Stomach (tissue), 4 donors: ENCODE data around the gene NTF3.

Experiments
- POLR2AphosphoS5 ChIP-seq, 3 donors: sonication (generic); formaldehyde crosslinking; IDR thresholded peaks; one replicate each; pipeline ENCODE4 v1.6.1; 2016; ENCODE audit warnings: antibody characterized with exemption in 3 of 3
- TF ChIP-seq, protein P1 (sequence below), 7 experiments: fragments of 450-650 bp in 4 of 7; fragments of 200-600 bp in 3 of 7; sonication (generic) in 3 of 7; IDR thresholded peaks; one replicate each; pipeline ENCODE4 v1.5.1; 2016 to 2019; ENCODE audit warnings: antibody characterized with exemption in 7 of 7, control low read depth in 2 of 7, mild to moderate bottlenecking in 1 of 7

DNA sequence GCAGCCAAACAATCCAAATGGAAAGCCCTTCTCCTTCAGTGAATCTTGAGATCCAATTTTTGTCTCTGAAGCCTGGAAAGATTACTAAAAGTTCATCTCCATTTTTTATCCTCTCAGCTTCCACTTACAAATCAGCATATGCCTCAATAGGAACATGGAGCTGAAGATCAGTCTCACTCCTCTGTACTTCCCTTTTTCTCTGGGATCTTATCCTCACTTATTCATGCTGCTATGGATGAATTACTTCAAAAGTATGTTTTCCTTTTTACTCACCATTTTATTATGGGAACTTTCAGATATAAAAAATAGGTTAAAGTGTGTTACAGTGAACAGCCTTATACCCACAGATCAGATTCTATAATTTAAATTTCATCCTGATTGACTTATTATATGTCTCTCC is 14.4 kb upstream of the NTF3 start:
- TF ChIP-seq, protein P1, sequence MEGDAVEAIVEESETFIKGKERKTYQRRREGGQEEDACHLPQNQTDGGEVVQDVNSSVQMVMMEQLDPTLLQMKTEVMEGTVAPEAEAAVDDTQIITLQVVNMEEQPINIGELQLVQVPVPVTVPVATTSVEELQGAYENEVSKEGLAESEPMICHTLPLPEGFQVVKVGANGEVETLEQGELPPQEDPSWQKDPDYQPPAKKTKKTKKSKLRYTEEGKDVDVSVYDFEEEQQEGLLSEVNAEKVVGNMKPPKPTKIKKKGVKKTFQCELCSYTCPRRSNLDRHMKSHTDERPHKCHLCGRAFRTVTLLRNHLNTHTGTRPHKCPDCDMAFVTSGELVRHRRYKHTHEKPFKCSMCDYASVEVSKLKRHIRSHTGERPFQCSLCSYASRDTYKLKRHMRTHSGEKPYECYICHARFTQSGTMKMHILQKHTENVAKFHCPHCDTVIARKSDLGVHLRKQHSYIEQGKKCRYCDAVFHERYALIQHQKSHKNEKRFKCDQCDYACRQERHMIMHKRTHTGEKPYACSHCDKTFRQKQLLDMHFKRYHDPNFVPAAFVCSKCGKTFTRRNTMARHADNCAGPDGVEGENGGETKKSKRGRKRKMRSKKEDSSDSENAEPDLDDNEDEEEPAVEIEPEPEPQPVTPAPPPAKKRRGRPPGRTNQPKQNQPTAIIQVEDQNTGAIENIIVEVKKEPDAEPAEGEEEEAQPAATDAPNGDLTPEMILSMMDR (IDR thresholded peaks at IDR 0.05), result no peak
- TF ChIP-seq POLR2AphosphoS5 (IDR thresholded peaks at IDR 0.05), result no peak
